ENCODE measurements around the gene SLC25A13. TPM values are rescaled to one million over a fixed set of nuclear protein-coding genes. Genes with fewer than 3 reads are reported as not detected.

Gene SLC25A13
- total and polyA plus RNA-seq, 2 of the 13 experiments (the other 11 are each of a cell fraction or from before 2014, with no cell fraction given), result 36.2 to 84.9 TPM

DNA sequence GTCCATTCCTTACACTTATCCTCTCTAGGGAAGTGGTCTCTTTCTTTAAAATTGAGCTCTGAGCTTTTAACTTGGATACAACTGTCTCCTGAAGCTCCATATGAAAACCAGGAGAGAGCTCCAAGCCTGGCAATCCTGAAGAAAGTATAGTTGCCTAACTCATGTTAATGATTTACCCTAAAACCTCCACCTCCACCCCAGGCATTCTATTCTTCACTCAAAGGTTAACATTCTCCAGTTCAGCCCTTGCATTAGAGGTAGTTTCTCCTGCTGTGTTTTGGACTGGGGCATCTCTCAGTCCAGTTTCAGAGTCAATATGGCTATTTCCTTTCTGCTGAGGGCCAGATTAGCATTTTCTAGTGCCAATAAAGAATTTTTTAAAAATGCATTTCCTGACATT lies 195.5 kb downstream of the SLC25A13 start (continued):
- TF ChIP-seq, protein P1, sequence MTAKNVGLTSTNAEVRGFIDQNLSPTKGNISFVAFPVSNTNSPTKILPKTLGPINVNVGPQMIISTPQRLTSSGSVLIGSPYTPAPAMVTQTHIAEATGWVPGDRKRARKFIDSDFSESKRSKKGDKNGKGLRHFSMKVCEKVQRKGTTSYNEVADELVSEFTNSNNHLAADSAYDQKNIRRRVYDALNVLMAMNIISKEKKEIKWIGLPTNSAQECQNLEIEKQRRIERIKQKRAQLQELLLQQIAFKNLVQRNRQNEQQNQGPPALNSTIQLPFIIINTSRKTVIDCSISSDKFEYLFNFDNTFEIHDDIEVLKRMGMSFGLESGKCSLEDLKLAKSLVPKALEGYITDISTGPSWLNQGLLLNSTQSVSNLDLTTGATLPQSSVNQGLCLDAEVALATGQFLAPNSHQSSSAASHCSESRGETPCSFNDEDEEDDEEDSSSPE (CRISPR knock-in tag; IDR thresholded peaks at IDR 0.05), result 0 out of 2 replicates have a peak, but pooled peaks have one; percentile 9
- TF ChIP-seq, protein P2, sequence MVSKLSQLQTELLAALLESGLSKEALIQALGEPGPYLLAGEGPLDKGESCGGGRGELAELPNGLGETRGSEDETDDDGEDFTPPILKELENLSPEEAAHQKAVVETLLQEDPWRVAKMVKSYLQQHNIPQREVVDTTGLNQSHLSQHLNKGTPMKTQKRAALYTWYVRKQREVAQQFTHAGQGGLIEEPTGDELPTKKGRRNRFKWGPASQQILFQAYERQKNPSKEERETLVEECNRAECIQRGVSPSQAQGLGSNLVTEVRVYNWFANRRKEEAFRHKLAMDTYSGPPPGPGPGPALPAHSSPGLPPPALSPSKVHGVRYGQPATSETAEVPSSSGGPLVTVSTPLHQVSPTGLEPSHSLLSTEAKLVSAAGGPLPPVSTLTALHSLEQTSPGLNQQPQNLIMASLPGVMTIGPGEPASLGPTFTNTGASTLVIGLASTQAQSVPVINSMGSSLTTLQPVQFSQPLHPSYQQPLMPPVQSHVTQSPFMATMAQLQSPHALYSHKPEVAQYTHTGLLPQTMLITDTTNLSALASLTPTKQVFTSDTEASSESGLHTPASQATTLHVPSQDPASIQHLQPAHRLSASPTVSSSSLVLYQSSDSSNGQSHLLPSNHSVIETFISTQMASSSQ (IDR thresholded peaks at IDR 0.05; ENCODE audit: low read depth), result peak; percentile 93
- TF ChIP-seq, protein P2 (CRISPR knock-in tag; IDR thresholded peaks at IDR 0.05; ENCODE audit: borderline replicate concordance), result peak; percentile 91
- TF ChIP-seq EP300 (IDR thresholded peaks at IDR 0.05; ENCODE audit: low read depth in 2 of 2, low read length in 2 of 2) (0 out of 4 replicates have a peak, but pooled peaks of 1 of the 2 experiments have one; percentile 13), EP300 (CRISPR knock-in tag; IDR thresholded peaks at IDR 0.05; ENCODE audit: borderline replicate concordance) (no peak), ZNF431 (CRISPR knock-in tag; IDR thresholded peaks at IDR 0.05; ENCODE audit: borderline replicate concordance, low read depth) (no peak), ZNF644 (CRISPR knock-in tag; IDR thresholded peaks at IDR 0.05; ENCODE audit: low read depth) (peak; percentile 26; the same call in 1 of the 2 replicates), ZNF230 (CRISPR knock-in tag; IDR thresholded peaks at IDR 0.05) (no peak), AKAP8 (CRISPR knock-in tag; IDR thresholded peaks at IDR 0.05) (no peak), CEBPB (IDR thresholded peaks at IDR 0.05; ENCODE audit: borderline replicate concordance, low read depth, low read length) (peak; percentile 69; the same call in 1 of the 2 replicates), NPAS2 (CRISPR knock-in tag; IDR thresholded peaks at IDR 0.05; ENCODE audit: borderline replicate concordance) (no peak), KAT8 (CRISPR knock-in tag; IDR thresholded peaks at IDR 0.05) (0 out of 2 replicates have a peak, but pooled peaks have one; percentile 17), SOX6 (IDR thresholded peaks at IDR 0.05) (no peak), SOX6 (CRISPR knock-in tag; IDR thresholded peaks at IDR 0.05) (peak; percentile 49; the same call in 1 of the 2 replicates)
- TF ChIP-seq, protein P3, sequence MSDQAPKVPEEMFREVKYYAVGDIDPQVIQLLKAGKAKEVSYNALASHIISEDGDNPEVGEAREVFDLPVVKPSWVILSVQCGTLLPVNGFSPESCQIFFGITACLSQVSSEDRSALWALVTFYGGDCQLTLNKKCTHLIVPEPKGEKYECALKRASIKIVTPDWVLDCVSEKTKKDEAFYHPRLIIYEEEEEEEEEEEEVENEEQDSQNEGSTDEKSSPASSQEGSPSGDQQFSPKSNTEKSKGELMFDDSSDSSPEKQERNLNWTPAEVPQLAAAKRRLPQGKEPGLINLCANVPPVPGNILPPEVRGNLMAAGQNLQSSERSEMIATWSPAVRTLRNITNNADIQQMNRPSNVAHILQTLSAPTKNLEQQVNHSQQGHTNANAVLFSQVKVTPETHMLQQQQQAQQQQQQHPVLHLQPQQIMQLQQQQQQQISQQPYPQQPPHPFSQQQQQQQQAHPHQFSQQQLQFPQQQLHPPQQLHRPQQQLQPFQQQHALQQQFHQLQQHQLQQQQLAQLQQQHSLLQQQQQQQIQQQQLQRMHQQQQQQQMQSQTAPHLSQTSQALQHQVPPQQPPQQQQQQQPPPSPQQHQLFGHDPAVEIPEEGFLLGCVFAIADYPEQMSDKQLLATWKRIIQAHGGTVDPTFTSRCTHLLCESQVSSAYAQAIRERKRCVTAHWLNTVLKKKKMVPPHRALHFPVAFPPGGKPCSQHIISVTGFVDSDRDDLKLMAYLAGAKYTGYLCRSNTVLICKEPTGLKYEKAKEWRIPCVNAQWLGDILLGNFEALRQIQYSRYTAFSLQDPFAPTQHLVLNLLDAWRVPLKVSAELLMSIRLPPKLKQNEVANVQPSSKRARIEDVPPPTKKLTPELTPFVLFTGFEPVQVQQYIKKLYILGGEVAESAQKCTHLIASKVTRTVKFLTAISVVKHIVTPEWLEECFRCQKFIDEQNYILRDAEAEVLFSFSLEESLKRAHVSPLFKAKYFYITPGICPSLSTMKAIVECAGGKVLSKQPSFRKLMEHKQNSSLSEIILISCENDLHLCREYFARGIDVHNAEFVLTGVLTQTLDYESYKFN (CRISPR knock-in tag; conservative IDR thresholded peaks at IDR 0.05), result peak; percentile 48; the same call in 1 of the 2 replicates
- TF ChIP-seq, protein P4, sequence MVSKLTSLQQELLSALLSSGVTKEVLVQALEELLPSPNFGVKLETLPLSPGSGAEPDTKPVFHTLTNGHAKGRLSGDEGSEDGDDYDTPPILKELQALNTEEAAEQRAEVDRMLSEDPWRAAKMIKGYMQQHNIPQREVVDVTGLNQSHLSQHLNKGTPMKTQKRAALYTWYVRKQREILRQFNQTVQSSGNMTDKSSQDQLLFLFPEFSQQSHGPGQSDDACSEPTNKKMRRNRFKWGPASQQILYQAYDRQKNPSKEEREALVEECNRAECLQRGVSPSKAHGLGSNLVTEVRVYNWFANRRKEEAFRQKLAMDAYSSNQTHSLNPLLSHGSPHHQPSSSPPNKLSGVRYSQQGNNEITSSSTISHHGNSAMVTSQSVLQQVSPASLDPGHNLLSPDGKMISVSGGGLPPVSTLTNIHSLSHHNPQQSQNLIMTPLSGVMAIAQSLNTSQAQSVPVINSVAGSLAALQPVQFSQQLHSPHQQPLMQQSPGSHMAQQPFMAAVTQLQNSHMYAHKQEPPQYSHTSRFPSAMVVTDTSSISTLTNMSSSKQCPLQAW (CRISPR knock-in tag; IDR thresholded peaks at IDR 0.05), result peak; percentile 66
